HL-60 (cell line): ENCODE results near the gene BHLHA9.

Experiments used
- DNase-seq, 2 experiments: peaks; one replicate each; pipeline ENCODE4 v3.0.0-alpha.2; 2010 to 2020; ENCODE audit warnings: low read depth in 1 of 2, low spot score in 1 of 2
- H3K27ac ChIP-seq: fragments of 250-450 bp; sonication (Bioruptor Pico); replicated peaks from 2 replicates; pipeline ENCODE4 v1.5.1; 2020; ENCODE audit warnings: mild to moderate bottlenecking, moderate library complexity
- H3K27me3 ChIP-seq: fragments of 250-450 bp; sonication (Bioruptor Pico); 2 replicates; pipeline ENCODE4 v1.5.1; 2021; ENCODE audit warnings: mild to moderate bottlenecking, moderate library complexity; ENCODE audit not compliant: insufficient read depth, poor library complexity, severe bottlenecking
- H3K4me3 ChIP-seq: replicated peaks from 2 replicates; pipeline ENCODE4 v1.5.1; 2011; ENCODE audit warnings: mild to moderate bottlenecking, control low read depth, low read length; ENCODE audit not compliant: insufficient read depth
- GABPA ChIP-seq: IDR thresholded peaks from 2 replicates; pipeline ENCODE4 v1.6.1; 2012; ENCODE audit warnings: low read depth
- POLR2AphosphoS5 ChIP-seq: IDR thresholded peaks from 2 replicates; pipeline ENCODE4 v1.6.1; 2012; ENCODE audit warnings: low read depth
- SPI1 ChIP-seq: IDR thresholded peaks from 2 replicates; pipeline ENCODE4 v1.6.1; 2012; ENCODE audit warnings: low read depth, mild to moderate bottlenecking, borderline replicate concordance
- TF ChIP-seq, protein P1 (sequence below): IDR thresholded peaks from 2 replicates; pipeline ENCODE4 v1.6.1; 2012; ENCODE audit warnings: low read depth; ENCODE audit not compliant: insufficient replicate concordance
- TF ChIP-seq, protein P2 (sequence below): IDR thresholded peaks from one replicate; pipeline ENCODE4 v1.5.1; 2011; ENCODE audit warnings: low read length, control low read depth, inconsistent platforms; ENCODE audit not compliant: insufficient read depth

The BHLHA9 gene

DNA sequence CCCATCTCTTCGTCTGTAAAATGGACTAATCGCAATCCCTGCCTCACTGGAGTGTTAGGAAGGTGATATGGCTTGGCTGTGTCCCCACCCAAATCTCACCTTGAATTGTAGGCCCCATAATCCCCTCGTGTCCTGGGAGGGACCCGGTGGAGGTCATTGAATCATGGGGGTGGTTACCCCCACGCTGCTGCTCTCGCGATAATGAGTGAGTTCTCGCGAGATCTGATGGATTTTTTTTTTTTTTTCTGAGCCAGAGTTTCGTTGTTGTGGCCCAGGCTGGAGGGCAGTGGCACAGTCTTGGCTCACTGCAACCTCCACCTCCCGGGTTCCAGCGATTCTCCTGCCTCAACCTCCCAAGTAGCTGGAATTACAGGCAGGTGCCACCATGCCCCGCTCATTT lies 20.4 kb downstream of the BHLHA9 start:
- TF ChIP-seq SPI1 (no peak), GABPA (no peak), POLR2AphosphoS5 (no peak)
- TF ChIP-seq, protein P1, sequence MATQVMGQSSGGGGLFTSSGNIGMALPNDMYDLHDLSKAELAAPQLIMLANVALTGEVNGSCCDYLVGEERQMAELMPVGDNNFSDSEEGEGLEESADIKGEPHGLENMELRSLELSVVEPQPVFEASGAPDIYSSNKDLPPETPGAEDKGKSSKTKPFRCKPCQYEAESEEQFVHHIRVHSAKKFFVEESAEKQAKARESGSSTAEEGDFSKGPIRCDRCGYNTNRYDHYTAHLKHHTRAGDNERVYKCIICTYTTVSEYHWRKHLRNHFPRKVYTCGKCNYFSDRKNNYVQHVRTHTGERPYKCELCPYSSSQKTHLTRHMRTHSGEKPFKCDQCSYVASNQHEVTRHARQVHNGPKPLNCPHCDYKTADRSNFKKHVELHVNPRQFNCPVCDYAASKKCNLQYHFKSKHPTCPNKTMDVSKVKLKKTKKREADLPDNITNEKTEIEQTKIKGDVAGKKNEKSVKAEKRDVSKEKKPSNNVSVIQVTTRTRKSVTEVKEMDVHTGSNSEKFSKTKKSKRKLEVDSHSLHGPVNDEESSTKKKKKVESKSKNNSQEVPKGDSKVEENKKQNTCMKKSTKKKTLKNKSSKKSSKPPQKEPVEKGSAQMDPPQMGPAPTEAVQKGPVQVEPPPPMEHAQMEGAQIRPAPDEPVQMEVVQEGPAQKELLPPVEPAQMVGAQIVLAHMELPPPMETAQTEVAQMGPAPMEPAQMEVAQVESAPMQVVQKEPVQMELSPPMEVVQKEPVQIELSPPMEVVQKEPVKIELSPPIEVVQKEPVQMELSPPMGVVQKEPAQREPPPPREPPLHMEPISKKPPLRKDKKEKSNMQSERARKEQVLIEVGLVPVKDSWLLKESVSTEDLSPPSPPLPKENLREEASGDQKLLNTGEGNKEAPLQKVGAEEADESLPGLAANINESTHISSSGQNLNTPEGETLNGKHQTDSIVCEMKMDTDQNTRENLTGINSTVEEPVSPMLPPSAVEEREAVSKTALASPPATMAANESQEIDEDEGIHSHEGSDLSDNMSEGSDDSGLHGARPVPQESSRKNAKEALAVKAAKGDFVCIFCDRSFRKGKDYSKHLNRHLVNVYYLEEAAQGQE = no peak
- TF ChIP-seq, protein P2, sequence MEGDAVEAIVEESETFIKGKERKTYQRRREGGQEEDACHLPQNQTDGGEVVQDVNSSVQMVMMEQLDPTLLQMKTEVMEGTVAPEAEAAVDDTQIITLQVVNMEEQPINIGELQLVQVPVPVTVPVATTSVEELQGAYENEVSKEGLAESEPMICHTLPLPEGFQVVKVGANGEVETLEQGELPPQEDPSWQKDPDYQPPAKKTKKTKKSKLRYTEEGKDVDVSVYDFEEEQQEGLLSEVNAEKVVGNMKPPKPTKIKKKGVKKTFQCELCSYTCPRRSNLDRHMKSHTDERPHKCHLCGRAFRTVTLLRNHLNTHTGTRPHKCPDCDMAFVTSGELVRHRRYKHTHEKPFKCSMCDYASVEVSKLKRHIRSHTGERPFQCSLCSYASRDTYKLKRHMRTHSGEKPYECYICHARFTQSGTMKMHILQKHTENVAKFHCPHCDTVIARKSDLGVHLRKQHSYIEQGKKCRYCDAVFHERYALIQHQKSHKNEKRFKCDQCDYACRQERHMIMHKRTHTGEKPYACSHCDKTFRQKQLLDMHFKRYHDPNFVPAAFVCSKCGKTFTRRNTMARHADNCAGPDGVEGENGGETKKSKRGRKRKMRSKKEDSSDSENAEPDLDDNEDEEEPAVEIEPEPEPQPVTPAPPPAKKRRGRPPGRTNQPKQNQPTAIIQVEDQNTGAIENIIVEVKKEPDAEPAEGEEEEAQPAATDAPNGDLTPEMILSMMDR = no peak
- Histone ChIP-seq H3K4me3 (no peak overlapping the region), H3K27ac (no peak overlapping the region), H3K27me3 (no peaks in the 10 kb centered on the region)
- DNase-seq = no peak

DNA sequence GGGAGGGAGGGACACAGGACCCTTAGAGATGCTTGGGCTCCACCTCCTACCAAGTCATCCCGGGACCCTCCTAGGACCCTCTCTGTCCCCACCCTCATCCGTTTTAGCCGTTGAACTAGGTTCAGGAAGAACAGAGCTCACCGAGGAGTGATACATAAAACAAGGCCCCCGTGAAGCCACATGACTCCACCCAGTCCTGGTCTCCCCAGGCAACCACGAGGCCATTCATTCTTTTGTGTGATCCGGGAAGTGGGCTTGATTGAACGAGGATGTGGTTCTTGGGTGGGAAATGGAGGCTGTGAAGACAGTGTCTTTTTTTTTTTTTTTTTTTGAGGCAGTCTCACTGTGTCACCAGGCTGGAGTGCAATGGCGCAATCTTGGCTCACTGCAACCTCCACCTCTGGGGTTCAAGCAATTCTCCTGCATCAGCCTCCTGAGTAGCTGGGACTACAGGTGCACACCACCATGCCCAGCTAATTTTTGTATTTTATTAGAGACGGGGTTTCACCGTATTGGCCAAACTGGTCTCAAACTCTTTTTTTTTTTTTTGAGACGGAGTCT lies 24.0 kb downstream of the BHLHA9 start:
- DNase-seq = peak in 1 of 2 experiments; percentile 1
- TF ChIP-seq GABPA = no peak
- TF ChIP-seq POLR2AphosphoS5 = no peak
- TF ChIP-seq, protein P2 = no peak
- TF ChIP-seq, protein P1 = no peak
- H3K27me3 ChIP-seq = no peaks in the 10 kb centered on the region
- no peak overlapping the region for H3K4me3 ChIP-seq
- H3K27ac ChIP-seq = no peak overlapping the region

DNA sequence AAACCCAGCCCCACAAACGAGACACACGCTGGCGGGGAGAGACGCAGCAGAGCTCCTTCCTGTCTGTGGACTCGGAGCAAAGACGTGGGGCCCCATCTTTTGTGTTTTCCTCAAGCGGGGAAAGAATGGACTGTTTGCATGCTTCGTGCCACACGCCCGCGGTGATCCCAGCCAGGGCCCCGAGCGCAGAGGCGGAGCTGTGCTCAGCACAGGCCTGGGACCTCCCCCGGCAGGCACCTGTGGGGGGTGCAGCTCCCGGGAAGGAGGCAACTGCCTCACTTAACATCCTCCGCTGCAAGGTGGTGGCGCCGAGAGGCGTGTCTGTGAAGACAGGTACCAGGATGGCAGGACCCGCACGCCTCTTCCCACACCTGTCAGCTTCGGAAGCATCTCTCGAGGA lies 28.4 kb downstream of the BHLHA9 start:
- Histone ChIP-seq H3K27ac (no peak overlapping the region), H3K4me3 (no peak overlapping the region), H3K27me3 (no peaks in the 10 kb centered on the region)
- no peak for TF ChIP-seq SPI1
- TF ChIP-seq GABPA = no peak
- TF ChIP-seq, protein P2 = no peak
- no peak for TF ChIP-seq POLR2AphosphoS5
- TF ChIP-seq, protein P1 = no peak
- DNase-seq = no peak
